Measurements from ENCODE around the gene GRAMD4.
"Not testable (repeated sequence)": the region's sequence is repeated elsewhere in the genome, so short reads cannot be mapped to it uniquely, and the experiment has no call there.

GRAMD4 gene

DNA sequence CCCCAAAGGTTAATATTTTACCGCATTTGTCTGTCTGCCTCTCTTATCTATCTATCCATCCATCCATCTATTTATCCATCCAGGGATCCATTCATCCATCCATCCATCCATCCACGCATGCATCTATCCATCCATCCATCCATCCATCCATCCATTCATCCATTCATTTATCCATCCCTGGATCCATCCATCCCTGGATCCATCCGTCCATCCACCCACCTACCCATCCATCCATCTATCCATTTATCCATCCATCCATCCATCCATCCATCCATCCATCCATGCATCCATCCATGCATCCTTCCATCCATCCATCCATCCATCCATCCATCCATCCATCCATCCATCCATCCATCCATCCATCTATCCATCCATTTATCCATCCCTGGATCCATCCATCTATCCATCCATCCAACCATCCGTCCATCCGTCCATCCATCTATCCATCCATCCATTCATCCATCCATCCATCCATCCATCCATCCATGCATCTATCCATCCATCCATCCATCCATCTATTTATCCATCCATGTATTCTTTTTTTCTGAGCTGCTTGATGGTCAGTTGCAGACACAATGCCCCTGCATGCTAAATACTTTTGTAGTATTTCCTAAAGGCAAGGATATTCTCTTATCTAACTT, 22.8 kb downstream of the GRAMD4 start:
- not testable (repeated sequence) for H3K27ac ChIP-seq (ENCODE audit: low read length); H3K9me3 ChIP-seq (ENCODE audit: control insufficient read depth in 2 of 2, low read length in 2 of 2); H3K27me3 ChIP-seq (ENCODE audit: control insufficient read depth in 1 of 2, insufficient read depth in 2 of 2, low read length in 2 of 2); H3K4me3 ChIP-seq (ENCODE audit: low read length in 2 of 2); H3K36me3 ChIP-seq (ENCODE audit: control insufficient read depth in 2 of 2, insufficient read depth in 2 of 2, low read length in 2 of 2); H3K4me1 ChIP-seq (ENCODE audit: control insufficient read depth, insufficient read depth, low read length); H3K9ac ChIP-seq (ENCODE audit: low read length in 2 of 2)

DNA sequence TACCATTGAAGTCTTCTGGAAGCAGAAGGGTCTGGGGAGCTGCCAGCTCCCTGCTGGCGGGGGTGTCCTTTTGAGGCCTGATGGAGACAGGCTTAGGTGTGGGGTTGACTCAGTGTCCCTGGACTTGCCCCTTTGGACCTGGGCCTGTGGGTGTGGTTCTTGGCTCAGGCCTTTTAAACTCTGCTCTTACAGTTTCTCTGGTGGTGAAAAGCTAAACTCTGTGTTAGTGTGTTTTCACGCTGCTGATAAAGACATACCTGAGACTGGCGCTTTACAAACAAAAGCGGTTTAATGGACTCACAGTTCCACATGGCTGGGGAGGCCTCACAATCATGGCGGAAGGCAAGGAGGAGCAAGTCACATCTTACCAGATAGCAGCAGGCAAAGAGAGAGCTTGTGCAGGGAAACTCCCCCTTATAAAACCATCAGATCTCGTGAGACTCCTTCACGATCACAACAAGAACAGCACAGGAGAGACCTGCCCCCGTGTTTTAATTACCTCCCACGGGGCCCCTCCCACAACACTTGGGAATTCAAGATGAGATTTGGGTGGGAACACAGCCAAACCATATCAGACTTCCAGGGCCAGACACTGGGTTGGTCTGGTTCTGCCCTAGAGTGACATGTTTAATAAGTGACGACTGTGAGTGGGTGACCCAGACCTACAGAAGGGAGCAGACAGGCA, 26.5 kb downstream of the GRAMD4 start:
- no peak overlapping the region for H3K27ac ChIP-seq (ENCODE audit: low read length)
- H3K9ac ChIP-seq (ENCODE audit: low read length in 2 of 2), result no peak overlapping the region
- H3K9me3 ChIP-seq (ENCODE audit: control insufficient read depth in 2 of 2, low read length in 2 of 2), result no peaks in the 10 kb centered on the region
- H3K4me1 ChIP-seq (ENCODE audit: control insufficient read depth, insufficient read depth, low read length), result peaks cover 18% of the 10 kb centered on the region
- H3K4me3 ChIP-seq (ENCODE audit: low read length in 2 of 2), result no peak overlapping the region
- H3K36me3 ChIP-seq (ENCODE audit: control insufficient read depth in 2 of 2, insufficient read depth in 2 of 2, low read length in 2 of 2), result no peaks in the 10 kb centered on the region
- H3K27me3 ChIP-seq (ENCODE audit: control insufficient read depth in 1 of 2, insufficient read depth in 2 of 2, low read length in 2 of 2), result no peaks in the 10 kb centered on the region

DNA sequence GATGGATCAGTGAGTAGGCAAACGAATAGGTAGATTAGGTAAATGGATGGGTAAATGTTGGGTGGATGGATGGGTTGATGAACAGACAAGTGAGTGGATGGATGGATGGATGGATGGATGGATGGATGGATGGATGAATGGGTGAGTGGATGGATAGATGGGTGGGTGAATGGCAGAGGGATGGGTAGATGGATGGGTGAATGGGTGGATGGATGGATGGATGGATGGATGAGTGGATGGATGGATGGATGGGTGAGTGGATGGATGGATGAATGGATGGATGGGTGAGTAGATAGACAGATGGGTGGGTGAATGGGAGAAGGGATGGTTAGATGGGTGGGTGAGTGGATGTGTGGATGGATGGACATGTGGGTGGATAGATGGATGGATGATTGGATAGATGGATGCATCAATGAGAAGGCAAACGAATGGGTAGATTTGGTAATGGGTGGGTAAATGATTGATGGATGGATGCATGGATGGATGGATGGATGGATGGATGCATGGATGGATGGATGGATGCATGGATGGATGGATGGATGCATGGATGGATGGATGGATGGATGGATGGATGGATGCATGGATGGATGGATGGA, 28.1 kb downstream of the GRAMD4 start:
- peaks cover 17% of the 10 kb centered on the region for H3K4me1 ChIP-seq (ENCODE audit: control insufficient read depth, insufficient read depth, low read length)
- H3K4me3 ChIP-seq (ENCODE audit: low read length in 2 of 2); H3K36me3 ChIP-seq (ENCODE audit: control insufficient read depth in 2 of 2, insufficient read depth in 2 of 2, low read length in 2 of 2); H3K9ac ChIP-seq (ENCODE audit: low read length in 2 of 2); H3K27ac ChIP-seq (ENCODE audit: low read length); H3K9me3 ChIP-seq (ENCODE audit: control insufficient read depth in 2 of 2, low read length in 2 of 2); H3K27me3 ChIP-seq (ENCODE audit: control insufficient read depth in 1 of 2, insufficient read depth in 2 of 2, low read length in 2 of 2): not testable (repeated sequence)

DNA sequence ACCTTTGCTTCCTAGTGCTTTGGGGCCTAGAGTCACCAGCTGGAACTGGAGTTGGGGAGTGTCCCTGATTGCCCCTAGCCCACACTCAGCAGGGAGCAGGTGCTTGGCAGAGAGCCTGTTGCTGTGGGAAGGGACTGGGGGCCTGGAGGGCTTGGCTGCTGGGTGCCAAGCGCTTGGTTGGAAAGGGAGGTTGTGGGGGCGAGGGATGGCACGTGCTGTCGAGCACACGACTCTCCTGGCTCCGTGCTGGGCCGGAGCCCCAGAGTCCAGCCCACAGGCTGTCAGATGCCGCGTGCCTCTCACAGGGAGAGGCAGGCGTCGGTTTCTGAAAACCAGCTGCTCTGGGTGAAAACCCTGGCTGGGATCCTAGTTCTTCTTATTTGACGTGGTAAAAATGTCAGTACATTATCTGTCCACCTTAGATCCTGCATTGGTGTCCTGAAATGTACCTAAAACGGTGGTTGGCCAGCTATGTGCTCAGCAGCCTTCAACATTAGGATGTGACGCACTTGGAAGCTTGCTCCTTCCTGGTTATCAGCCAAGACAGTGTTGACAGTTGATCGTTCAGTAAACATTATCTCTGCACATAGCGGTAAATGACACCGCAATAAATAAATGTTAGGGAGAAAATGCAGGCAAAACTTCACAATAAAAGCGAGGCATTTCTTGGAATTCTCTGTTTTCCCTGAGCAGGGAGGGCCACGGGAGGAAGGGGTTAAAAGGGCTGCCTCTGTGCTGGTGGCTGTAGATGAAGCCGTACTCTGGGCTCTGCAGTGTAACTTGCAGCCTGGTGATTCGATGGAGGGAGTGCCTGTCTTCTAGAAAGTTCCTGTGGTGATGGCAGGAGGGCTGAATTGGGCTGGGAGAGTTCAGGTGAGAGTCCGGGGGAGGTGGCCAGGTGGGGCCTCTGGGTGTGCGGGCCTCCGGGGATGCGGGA, 29.2 kb downstream of the GRAMD4 start:
- Histone ChIP-seq H3K27me3 (ENCODE audit: control insufficient read depth in 1 of 2, insufficient read depth in 2 of 2, low read length in 2 of 2) (no peaks in the 10 kb centered on the region), H3K9me3 (ENCODE audit: control insufficient read depth in 2 of 2, low read length in 2 of 2) (no peaks in the 10 kb centered on the region), H3K4me1 (ENCODE audit: control insufficient read depth, insufficient read depth, low read length) (peaks cover 17% of the 10 kb centered on the region), H3K4me3 (ENCODE audit: low read length in 2 of 2) (peak overlapping the region in 1 of 2 donors; percentile 29), H3K36me3 (ENCODE audit: control insufficient read depth in 2 of 2, insufficient read depth in 2 of 2, low read length in 2 of 2) (no peaks in the 10 kb centered on the region), H3K27ac (ENCODE audit: low read length) (peak overlapping the region; percentile 11), H3K9ac (ENCODE audit: low read length in 2 of 2) (no peak overlapping the region)

DNA sequence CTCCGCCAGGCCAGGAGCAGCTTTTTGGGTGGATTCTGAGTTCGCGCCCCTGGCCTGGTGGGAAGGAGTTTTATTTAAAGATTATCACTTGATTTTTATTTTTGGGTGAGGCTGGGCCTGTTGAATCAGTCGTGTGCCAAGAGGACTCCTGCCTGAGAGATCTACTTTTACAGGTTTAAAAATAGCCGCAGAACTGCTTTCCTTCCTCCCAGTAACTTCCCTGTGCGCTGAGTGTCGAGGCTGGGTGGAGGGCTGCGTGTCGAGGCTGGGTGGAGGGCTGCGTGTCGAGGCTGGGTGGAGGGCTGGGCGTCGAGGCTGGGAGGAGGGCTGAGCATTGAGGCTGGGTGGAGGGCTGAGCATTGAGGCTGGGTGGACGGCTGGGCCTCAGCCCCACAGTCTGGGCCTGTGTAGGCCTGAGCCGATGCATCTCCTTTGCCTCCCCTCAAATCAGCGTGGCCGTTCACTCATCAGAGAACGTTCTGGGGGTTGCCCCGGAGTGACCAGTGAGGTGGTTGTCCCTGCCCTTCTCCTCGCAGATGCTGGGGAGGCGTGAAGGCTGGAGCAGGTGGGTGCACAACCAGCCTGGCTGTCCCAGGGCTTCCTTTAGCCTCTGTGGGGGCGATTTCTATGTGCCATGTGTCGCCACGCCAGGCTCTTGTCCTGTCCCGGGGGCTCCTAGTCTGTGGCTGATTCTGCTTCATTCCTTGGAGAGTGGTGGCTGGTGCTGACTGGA, 30.1 kb downstream of the GRAMD4 start:
- H3K9ac ChIP-seq (ENCODE audit: low read length in 2 of 2), result no peak overlapping the region
- peaks cover 17% of the 10 kb centered on the region for H3K4me1 ChIP-seq (ENCODE audit: control insufficient read depth, insufficient read depth, low read length)

DNA sequence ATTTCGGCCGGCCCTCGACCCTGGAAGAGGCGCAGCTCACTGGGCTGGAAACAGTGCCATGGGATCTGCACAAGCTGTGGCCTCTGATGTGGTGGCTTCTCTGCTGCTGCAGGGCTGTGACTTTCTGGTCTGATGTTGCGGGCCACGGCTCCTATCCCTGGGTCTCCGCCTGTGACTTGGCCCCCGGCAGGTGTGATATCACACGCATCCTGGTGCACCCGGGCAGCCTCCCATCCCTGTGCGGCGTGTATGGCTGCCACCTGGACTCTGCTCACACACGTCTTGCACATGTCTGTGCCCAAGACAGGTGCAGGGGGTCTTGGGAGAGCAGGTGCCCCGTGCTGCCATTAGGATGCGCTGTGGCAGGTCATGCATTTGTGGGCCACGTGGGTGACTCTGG, 31.1 kb downstream of the GRAMD4 start:
- no peaks in the 10 kb centered on the region for H3K9me3 ChIP-seq (ENCODE audit: control insufficient read depth in 2 of 2, low read length in 2 of 2)
- no peaks in the 10 kb centered on the region for H3K27me3 ChIP-seq (ENCODE audit: control insufficient read depth in 1 of 2, insufficient read depth in 2 of 2, low read length in 2 of 2)
- no peaks in the 10 kb centered on the region for H3K36me3 ChIP-seq (ENCODE audit: control insufficient read depth in 2 of 2, insufficient read depth in 2 of 2, low read length in 2 of 2)
- H3K27ac ChIP-seq (ENCODE audit: low read length), result no peak overlapping the region
- no peak overlapping the region for H3K4me3 ChIP-seq (ENCODE audit: low read length in 2 of 2)
- peaks cover 17% of the 10 kb centered on the region for H3K4me1 ChIP-seq (ENCODE audit: control insufficient read depth, insufficient read depth, low read length)
- no peak overlapping the region for H3K9ac ChIP-seq (ENCODE audit: low read length in 2 of 2)

More for the DNA sequence above, 30.1 kb downstream of the GRAMD4 start:
- H3K9me3 ChIP-seq (ENCODE audit: control insufficient read depth in 2 of 2, low read length in 2 of 2), result no peaks in the 10 kb centered on the region
- no peaks in the 10 kb centered on the region for H3K27me3 ChIP-seq (ENCODE audit: control insufficient read depth in 1 of 2, insufficient read depth in 2 of 2, low read length in 2 of 2)
- no peak overlapping the region for H3K4me3 ChIP-seq (ENCODE audit: low read length in 2 of 2)
- peak overlapping the region; percentile 11 for H3K27ac ChIP-seq (ENCODE audit: low read length)
- H3K36me3 ChIP-seq (ENCODE audit: control insufficient read depth in 2 of 2, insufficient read depth in 2 of 2, low read length in 2 of 2), result no peaks in the 10 kb centered on the region

DNA sequence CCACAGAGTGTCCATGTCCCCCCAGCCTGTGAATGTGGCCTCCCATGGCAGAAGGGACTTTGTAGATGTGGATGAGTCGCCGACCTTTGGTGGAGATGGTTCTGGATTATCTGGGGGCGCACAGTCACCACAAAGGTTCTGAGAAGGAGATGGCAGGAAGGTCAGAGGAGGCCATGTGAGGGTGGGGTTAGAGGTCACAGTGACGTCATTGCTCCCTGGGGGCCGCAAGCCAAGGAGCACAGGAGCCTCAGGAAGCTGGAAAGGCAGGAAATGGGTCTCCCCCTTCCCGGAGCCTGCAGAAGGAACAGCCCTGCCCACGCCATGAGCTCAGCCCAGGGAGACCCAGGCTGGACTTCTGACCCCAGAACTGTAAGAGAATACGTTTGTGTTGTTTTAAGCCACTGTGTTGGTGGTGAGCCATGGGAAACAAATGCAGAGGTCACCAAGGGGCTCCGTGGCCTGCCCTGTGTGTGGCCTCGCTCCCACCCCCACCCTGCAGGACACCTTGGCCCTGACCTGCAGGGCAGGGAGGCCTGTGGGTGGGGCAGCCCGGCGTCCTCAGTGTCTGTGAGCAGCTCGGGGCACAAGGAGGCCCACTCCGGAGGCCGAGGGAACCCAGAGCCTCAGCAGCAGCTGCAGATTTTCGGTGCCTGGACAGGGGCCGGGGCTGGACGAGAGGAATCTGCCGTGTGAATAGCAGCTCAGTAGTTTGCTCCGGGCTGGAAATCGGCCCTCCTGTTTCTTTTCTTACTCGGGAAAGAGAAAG, 32.1 kb downstream of the GRAMD4 start:
- peak overlapping the region in 1 of 2 donors; percentile 47 for H3K4me3 ChIP-seq (ENCODE audit: low read length in 2 of 2)
- no peaks in the 10 kb centered on the region for H3K9me3 ChIP-seq (ENCODE audit: control insufficient read depth in 2 of 2, low read length in 2 of 2)
- peaks cover 16% of the 10 kb centered on the region for H3K4me1 ChIP-seq (ENCODE audit: control insufficient read depth, insufficient read depth, low read length)
- H3K27me3 ChIP-seq (ENCODE audit: control insufficient read depth in 1 of 2, insufficient read depth in 2 of 2, low read length in 2 of 2), result no peaks in the 10 kb centered on the region
- no peak overlapping the region for H3K9ac ChIP-seq (ENCODE audit: low read length in 2 of 2)
- H3K27ac ChIP-seq (ENCODE audit: low read length), result peak overlapping the region; percentile 11
- no peaks in the 10 kb centered on the region for H3K36me3 ChIP-seq (ENCODE audit: control insufficient read depth in 2 of 2, insufficient read depth in 2 of 2, low read length in 2 of 2)

DNA sequence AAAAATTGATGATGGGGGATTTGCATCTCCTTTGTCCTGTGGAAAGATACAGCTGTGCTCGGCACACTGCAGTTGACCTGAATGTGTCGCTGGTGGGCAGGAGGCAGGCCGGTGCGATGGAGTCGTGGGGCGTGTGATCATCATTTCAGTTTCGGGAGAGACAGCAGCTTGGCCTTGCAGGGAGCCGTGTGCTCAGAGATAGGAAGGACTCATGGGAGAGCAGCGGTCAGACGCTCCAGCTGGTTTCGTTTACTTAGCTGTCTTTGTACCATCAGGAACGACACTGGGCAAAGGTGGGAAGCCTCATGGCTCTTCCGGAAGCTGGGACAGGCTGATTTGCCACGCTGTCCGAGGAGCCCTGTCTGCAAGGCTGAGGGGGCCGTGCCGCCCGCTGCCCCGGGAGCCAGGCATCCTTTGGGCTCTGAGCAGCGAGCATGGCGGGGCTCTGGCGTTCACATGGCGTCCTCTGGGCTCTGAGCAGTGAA, 32.7 kb downstream of the GRAMD4 start:
- Histone ChIP-seq H3K9ac (ENCODE audit: low read length in 2 of 2) (no peak overlapping the region), H3K4me1 (ENCODE audit: control insufficient read depth, insufficient read depth, low read length) (peaks cover 16% of the 10 kb centered on the region), H3K27me3 (ENCODE audit: control insufficient read depth in 1 of 2, insufficient read depth in 2 of 2, low read length in 2 of 2) (no peaks in the 10 kb centered on the region), H3K36me3 (ENCODE audit: control insufficient read depth in 2 of 2, insufficient read depth in 2 of 2, low read length in 2 of 2) (no peaks in the 10 kb centered on the region), H3K4me3 (ENCODE audit: low read length in 2 of 2) (peak overlapping the region; percentile 11 to 47), H3K9me3 (ENCODE audit: control insufficient read depth in 2 of 2, low read length in 2 of 2) (no peaks in the 10 kb centered on the region), H3K27ac (ENCODE audit: low read length) (peak overlapping the region; percentile 11)

DNA sequence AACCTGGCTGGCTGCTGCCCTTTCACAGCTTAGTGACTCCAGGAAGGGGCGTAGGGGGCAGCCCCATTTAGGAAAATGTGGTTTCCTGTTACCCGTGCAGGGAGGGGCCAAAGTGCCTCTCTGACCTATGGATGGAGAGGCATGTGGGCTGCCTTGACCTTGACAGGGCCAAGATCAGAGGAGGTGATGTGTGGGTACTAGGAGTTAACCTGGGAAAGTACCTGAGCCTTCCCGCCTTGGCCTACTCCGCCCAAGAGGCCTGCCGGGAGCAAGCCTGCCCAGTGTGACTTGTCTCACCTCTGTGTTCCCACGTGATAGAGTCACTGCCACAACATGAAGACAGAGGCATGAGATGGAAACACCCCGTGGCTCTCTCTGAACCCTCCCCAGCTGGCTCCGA, 33.4 kb downstream of the GRAMD4 start:
- Histone ChIP-seq H3K27ac (ENCODE audit: low read length) (no peak overlapping the region), H3K27me3 (ENCODE audit: control insufficient read depth in 1 of 2, insufficient read depth in 2 of 2, low read length in 2 of 2) (no peaks in the 10 kb centered on the region), H3K9ac (ENCODE audit: low read length in 2 of 2) (no peak overlapping the region), H3K4me1 (ENCODE audit: control insufficient read depth, insufficient read depth, low read length) (peaks cover 16% of the 10 kb centered on the region), H3K4me3 (ENCODE audit: low read length in 2 of 2) (no peak overlapping the region), H3K9me3 (ENCODE audit: control insufficient read depth in 2 of 2, low read length in 2 of 2) (no peaks in the 10 kb centered on the region), H3K36me3 (ENCODE audit: control insufficient read depth in 2 of 2, insufficient read depth in 2 of 2, low read length in 2 of 2) (no peaks in the 10 kb centered on the region)
